ENCODE measurements around the gene CACNB1. TPM values are rescaled to one million over a fixed set of nuclear protein-coding genes. Genes with fewer than 3 reads are reported as not detected.

Gene CACNB1
- total RNA-seq, 2 donors from 2014 or later, result 3.6 to 13.4 TPM

DNA sequence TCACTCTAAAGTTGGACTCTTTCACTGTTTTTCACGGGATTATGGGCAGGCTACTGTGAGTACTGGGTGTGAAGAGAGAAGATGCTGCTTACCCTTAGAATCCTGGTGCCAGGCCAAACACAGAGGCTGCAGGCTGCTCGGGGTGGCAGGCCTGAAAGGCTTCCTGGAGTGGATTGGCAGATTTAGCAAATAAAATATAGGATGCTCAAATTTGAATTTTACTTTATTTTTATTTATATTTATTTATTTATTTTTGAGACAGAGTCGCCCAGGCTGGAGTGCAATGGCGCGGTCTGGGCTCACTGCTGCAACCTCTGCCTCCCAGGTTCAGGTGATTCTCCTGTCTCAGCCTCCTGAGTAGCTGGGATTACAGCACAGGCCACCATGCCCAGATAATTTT lies 43.2 kb upstream of the CACNB1 start:
- Histone ChIP-seq H3K27ac (no peak overlapping the region), H3K36me3 (no peaks in the 10 kb centered on the region), H3K4me3 (no peak overlapping the region), H3K4me1 (peaks cover 0 to 15% of the 10 kb centered on the region in 2 donors), H3K27me3 (no peaks in the 10 kb centered on the region), H3K9me3 (no peaks in the 10 kb centered on the region)
- TF ChIP-seq, protein P1, sequence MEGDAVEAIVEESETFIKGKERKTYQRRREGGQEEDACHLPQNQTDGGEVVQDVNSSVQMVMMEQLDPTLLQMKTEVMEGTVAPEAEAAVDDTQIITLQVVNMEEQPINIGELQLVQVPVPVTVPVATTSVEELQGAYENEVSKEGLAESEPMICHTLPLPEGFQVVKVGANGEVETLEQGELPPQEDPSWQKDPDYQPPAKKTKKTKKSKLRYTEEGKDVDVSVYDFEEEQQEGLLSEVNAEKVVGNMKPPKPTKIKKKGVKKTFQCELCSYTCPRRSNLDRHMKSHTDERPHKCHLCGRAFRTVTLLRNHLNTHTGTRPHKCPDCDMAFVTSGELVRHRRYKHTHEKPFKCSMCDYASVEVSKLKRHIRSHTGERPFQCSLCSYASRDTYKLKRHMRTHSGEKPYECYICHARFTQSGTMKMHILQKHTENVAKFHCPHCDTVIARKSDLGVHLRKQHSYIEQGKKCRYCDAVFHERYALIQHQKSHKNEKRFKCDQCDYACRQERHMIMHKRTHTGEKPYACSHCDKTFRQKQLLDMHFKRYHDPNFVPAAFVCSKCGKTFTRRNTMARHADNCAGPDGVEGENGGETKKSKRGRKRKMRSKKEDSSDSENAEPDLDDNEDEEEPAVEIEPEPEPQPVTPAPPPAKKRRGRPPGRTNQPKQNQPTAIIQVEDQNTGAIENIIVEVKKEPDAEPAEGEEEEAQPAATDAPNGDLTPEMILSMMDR (IDR thresholded peaks at IDR 0.05), result no peak
- DNase-seq (ENCODE audit: low spot score), result no peak

- Histone ChIP-seq H3K4me1 (peaks cover 0 to 12% of the 10 kb centered on the region in 2 donors), H3K9me3 (no peaks in the 10 kb centered on the region), H3K27ac (no peak overlapping the region), H3K27me3 (no peaks in the 10 kb centered on the region), H3K4me3 (no peak overlapping the region), H3K36me3 (no peaks in the 10 kb centered on the region)
- TF ChIP-seq, protein P1 (IDR thresholded peaks at IDR 0.05), result peak; percentile 22 to 64
- no peak for DNase-seq (ENCODE audit: low spot score)
Measured at GRCh38 chr17:39239640-39240314, 42.3 kb upstream of the CACNB1 start.

GRCh38 chr17:39238311-39238972 lies 41.0 kb upstream of the CACNB1 start:
- Histone ChIP-seq H3K4me1 (peaks cover 0 to 5% of the 10 kb centered on the region in 2 donors), H3K27me3 (no peaks in the 10 kb centered on the region), H3K27ac (no peak overlapping the region), H3K4me3 (no peak overlapping the region), H3K9me3 (no peaks in the 10 kb centered on the region), H3K36me3 (no peaks in the 10 kb centered on the region)
- DNase-seq (ENCODE audit: low spot score), result no peak
- TF ChIP-seq, protein P1 (IDR thresholded peaks at IDR 0.05), result no peak

DNA sequence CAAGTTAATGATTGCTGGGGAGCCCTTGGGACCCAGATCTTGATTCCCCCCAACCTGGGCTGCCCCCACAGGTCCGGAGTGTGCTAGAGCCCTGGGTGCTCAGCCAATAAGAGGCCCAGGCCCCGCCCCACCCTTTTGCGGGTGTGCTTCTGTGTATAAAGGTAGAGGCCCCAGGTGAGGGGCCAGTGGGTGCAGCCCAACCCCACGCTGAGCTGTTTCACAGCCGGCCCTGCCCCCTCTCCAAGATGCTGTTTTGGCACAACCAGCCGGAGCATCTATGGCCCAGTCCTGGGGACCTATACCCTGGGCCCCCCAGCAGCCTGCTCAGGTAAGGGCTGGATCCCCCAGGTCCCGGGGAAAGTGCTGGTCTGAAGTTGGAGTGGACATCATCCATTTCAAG lies 40.1 kb upstream of the CACNB1 start:
- no peaks in the 10 kb centered on the region for H3K36me3 ChIP-seq
- H3K9me3 ChIP-seq, result no peaks in the 10 kb centered on the region
- no peak overlapping the region for H3K27ac ChIP-seq
- no peaks in the 10 kb centered on the region for H3K27me3 ChIP-seq
- TF ChIP-seq, protein P1 (IDR thresholded peaks at IDR 0.05), result no peak
- H3K4me3 ChIP-seq, result no peak overlapping the region
- peaks cover 0 to 5% of the 10 kb centered on the region in 2 donors for H3K4me1 ChIP-seq
- no peak for DNase-seq (ENCODE audit: low spot score)

- Histone ChIP-seq H3K27ac (no peak overlapping the region), H3K9me3 (no peaks in the 10 kb centered on the region), H3K4me3 (no peak overlapping the region), H3K27me3 (no peaks in the 10 kb centered on the region), H3K4me1 (peaks cover 0 to 10% of the 10 kb centered on the region in 2 donors), H3K36me3 (no peaks in the 10 kb centered on the region)
- TF ChIP-seq, protein P1 (IDR thresholded peaks at IDR 0.05), result no peak
- no peak for DNase-seq (ENCODE audit: low spot score)
Measured at GRCh38 chr17:39236981-39237441, 39.5 kb upstream of the CACNB1 start.

Measured in right atrium auricular region (tissue), 2 donors.